Measurements from ENCODE around the gene ATP8B4. TPM values are rescaled to one million over a fixed set of nuclear protein-coding genes. Genes with fewer than 3 reads are reported as not detected.

The ATP8B4 gene
- total RNA-seq, 4 donors from 2014 or later: 2.2 to 9.5 (median 3.0) TPM

- TF ChIP-seq EP300 (IDR thresholded peaks at IDR 0.05): no peak
- TF ChIP-seq POLR2A (IDR thresholded peaks at IDR 0.05): no peak
- TF ChIP-seq CTCF (IDR thresholded peaks at IDR 0.05): no peak
- no peak for TF ChIP-seq POLR2AphosphoS5 (IDR thresholded peaks at IDR 0.05)
- 82% methylated on average over 2 of the region's 2 CpGs for WGBS
- H3K27me3 ChIP-seq: no peaks in the 10 kb centered on the region
Observed at GRCh38 chr15:50113187-50113505, 5.9 kb downstream of the ATP8B4 start.

DNA sequence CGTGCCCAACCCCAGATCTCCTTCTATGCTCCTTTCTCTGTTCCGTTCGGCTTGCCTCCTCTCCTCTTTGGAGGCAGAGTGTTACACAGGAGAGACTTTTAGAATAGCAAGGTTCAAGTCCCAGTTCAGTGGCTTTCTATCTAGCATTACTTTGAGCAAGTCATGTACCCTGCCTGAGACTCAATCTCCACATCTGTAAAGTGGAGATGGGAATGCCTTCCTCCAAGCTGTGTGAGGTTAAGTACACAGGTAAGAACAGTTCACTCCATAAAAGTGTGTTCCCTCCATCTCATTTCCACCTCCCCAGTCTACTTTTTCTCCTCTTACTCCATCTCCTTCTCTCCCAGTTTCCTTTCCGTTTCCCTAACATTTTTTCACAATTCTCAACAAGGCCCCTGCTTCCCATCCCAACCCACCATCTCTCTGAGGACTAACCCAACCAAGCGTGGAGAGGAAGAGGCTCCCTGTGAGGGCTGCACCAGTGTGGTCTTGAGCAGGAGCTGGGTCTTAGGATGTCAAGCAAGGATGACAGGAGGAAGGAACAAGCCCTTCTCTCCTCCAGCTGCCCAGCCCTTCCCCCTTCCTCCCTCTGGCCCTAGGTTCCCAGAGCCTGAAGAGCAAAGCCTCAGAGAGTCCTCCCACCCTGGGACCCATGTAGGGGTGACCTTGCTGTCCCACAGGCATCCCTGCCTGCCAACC is 6.4 kb downstream of the ATP8B4 start:
- H3K4me1 ChIP-seq: peaks cover 5% of the 10 kb centered on the region
- H3K27me3 ChIP-seq: no peaks in the 10 kb centered on the region
- TF ChIP-seq EP300 (IDR thresholded peaks at IDR 0.05) (no peak), POLR2AphosphoS5 (IDR thresholded peaks at IDR 0.05) (no peak), POLR2A (IDR thresholded peaks at IDR 0.05) (no peak), CTCF (IDR thresholded peaks at IDR 0.05) (no peak)
- H3K27ac ChIP-seq: no peak overlapping the region
- 83% methylated on average over 5 of the region's 5 CpGs for WGBS
- H3K9me3 ChIP-seq: no peaks in the 10 kb centered on the region
- H3K4me3 ChIP-seq: no peak overlapping the region
- no peaks in the 10 kb centered on the region for H3K36me3 ChIP-seq
- no peak for DNase-seq (ENCODE audit: low spot score in 2 of 2)

More at GRCh38 chr15:50113187-50113505, 5.9 kb downstream of the ATP8B4 start:
- Histone ChIP-seq H3K9me3 (no peaks in the 10 kb centered on the region), H3K36me3 (no peaks in the 10 kb centered on the region), H3K27ac (no peak overlapping the region), H3K4me1 (peaks cover 5% of the 10 kb centered on the region), H3K4me3 (no peak overlapping the region)
- DNase-seq (ENCODE audit: low spot score in 2 of 2): no peak

GRCh38 chr15:50110285-50110684 is 8.7 kb downstream of the ATP8B4 start:
- H3K4me3 ChIP-seq: no peak overlapping the region
- H3K27ac ChIP-seq: no peak overlapping the region
- 63% methylated on average over 3 of the region's 3 CpGs for WGBS
- no peak for DNase-seq (ENCODE audit: low spot score in 2 of 2)
- no peaks in the 10 kb centered on the region for H3K9me3 ChIP-seq
- no peaks in the 10 kb centered on the region for H3K27me3 ChIP-seq
- H3K36me3 ChIP-seq: no peaks in the 10 kb centered on the region
- no peak for TF ChIP-seq POLR2A (IDR thresholded peaks at IDR 0.05)
- TF ChIP-seq EP300 (IDR thresholded peaks at IDR 0.05): no peak
- TF ChIP-seq POLR2AphosphoS5 (IDR thresholded peaks at IDR 0.05): no peak
- TF ChIP-seq CTCF (IDR thresholded peaks at IDR 0.05): no peak
- peaks cover 5% of the 10 kb centered on the region for H3K4me1 ChIP-seq

- WGBS: 19% methylated on average over 3 of the region's 3 CpGs
- H3K4me3 ChIP-seq: no peak overlapping the region
- TF ChIP-seq EP300 (IDR thresholded peaks at IDR 0.05) (no peak), POLR2A (IDR thresholded peaks at IDR 0.05) (no peak)
- no peaks in the 10 kb centered on the region for H3K9me3 ChIP-seq
- H3K36me3 ChIP-seq: no peaks in the 10 kb centered on the region
- peaks cover 5% of the 10 kb centered on the region for H3K4me1 ChIP-seq
- no peaks in the 10 kb centered on the region for H3K27me3 ChIP-seq
- H3K27ac ChIP-seq: no peak overlapping the region
- DNase-seq (ENCODE audit: low spot score in 2 of 2): no peak
Observed at GRCh38 chr15:50109076-50109987, 9.7 kb downstream of the ATP8B4 start.

DNA sequence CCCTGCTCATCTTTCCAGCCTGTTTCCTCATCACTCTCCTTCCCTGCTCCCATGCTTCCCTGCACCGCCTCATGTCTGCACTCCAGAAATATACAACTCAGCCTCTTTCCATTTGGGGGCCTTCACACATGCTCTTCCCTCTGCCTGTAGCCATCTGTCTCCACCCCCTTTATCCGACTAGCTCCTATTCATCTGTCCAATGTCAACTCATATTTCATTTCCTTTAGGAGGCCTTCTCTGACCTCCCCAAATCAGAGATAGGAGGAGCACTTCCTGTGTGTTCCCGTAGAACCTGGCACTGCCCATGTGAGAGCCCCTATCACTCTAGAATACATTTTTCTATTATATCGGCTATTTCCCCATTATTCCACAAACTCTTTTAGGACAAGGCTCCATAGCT is 10.6 kb downstream of the ATP8B4 start:
- TF ChIP-seq EP300 (IDR thresholded peaks at IDR 0.05) (no peak), CTCF (IDR thresholded peaks at IDR 0.05) (no peak), POLR2AphosphoS5 (IDR thresholded peaks at IDR 0.05) (no peak), POLR2A (IDR thresholded peaks at IDR 0.05) (no peak)
- WGBS: 80% methylated on average over 4 of the region's 4 CpGs
- H3K27me3 ChIP-seq: no peaks in the 10 kb centered on the region
- H3K9me3 ChIP-seq: no peaks in the 10 kb centered on the region
- no peaks in the 10 kb centered on the region for H3K36me3 ChIP-seq
- no peak overlapping the region for H3K4me3 ChIP-seq
- DNase-seq (ENCODE audit: low spot score in 2 of 2): no peak
- peaks cover 5% of the 10 kb centered on the region for H3K4me1 ChIP-seq
- H3K27ac ChIP-seq: no peak overlapping the region
